Lower lobe of right lung (tissue), 2 donors: ENCODE results near the gene TMEM132D. TPM values are rescaled to one million over a fixed set of nuclear protein-coding genes. Genes with fewer than 3 reads are reported as not detected.
"Not testable (repeated sequence)": the region's sequence is repeated elsewhere in the genome, so short reads cannot be mapped to it uniquely, and the experiment has no call there.

ENCODE experiments used
- ATAC-seq, 2 donors: fragments of 200-7000 bp; cut with Tn5 transposase; one replicate each; pipeline ENCODE4 v1.9.1; 2020 to 2022; ENCODE audit warnings: mild to moderate bottlenecking in 2 of 2, moderate library complexity in 2 of 2
- DNase-seq: peaks from one replicate; pipeline ENCODE4 v3.0.0-alpha.2; 2020
- H3K27ac ChIP-seq: fragments of 200-600 bp; one replicate; pipeline ENCODE4 v1.8.0; 2022
- H3K27me3 ChIP-seq: fragments of 200-600 bp; one replicate; pipeline ENCODE4 v1.8.0; 2022; ENCODE audit warnings: low read depth
- H3K36me3 ChIP-seq: fragments of 200-600 bp; one replicate; pipeline ENCODE4 v1.8.0; 2022; ENCODE audit warnings: mild to moderate bottlenecking
- H3K4me1 ChIP-seq: fragments of 200-600 bp; one replicate; pipeline ENCODE4 v1.8.0; 2022
- H3K4me3 ChIP-seq: fragments of 200-600 bp; one replicate; pipeline ENCODE4 v1.8.0; 2022; ENCODE audit warnings: mild to moderate bottlenecking
- H3K9me3 ChIP-seq: fragments of 200-600 bp; one replicate; pipeline ENCODE4 v1.8.0; 2022
- intact Hi-C: fragments of 100-400 bp; cut with DNase I; formaldehyde crosslinking; loops from one replicate; pipeline ENCODE4 v1.11.0; 2022
- total RNA-seq: library from RNA; stranded (reverse); fragmentation: NEBNext Ultra II Directional; extraction: Animal tissue kit (Norgen Biotek cat#: 25700); gene quantifications from one replicate; pipeline ENCODE4 v1.2.1, GENCODE V29; 2021
- TF ChIP-seq, protein P1 (sequence below): fragments of 200-600 bp; IDR thresholded peaks from one replicate; pipeline ENCODE4 v1.8.0; 2022; ENCODE audit warnings: antibody characterized with exemption, mild to moderate bottlenecking
- donor health status: DM: no; HTN: yes; CAD: no; lungs with severe emphysema.

Gene TMEM132D
- total RNA-seq, 1 donor from 2014 or later = 0.06 TPM

DNA sequence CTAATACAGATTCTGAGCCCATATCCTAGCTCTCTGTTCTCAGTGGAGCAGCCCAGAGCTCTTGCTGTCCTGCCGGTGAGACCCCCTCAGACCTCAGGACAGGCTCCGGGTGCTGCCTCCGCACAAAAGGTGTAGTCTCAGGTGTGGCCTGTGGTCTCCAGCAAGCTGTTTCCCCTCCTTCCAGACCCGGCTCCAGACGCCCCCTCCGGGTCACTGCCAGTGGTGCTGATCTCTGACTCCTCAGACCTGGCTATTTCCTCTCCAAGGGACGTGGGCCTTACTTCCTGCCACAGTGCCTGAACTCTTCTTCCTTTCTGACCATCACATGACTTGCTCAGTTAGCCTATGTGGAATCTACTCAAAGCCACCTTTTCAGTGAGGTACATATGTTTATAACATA lies 713.0 kb downstream of the TMEM132D start:
- no peak overlapping the region for H3K27ac ChIP-seq
- H3K27me3 ChIP-seq = no peaks in the 10 kb centered on the region
- no peaks in the 10 kb centered on the region for H3K36me3 ChIP-seq
- H3K4me3 ChIP-seq = no peak overlapping the region
- H3K9me3 ChIP-seq = peaks cover 13% of the 10 kb centered on the region
- intact Hi-C loops = no loop called here
- no peak for ATAC-seq
- DNase-seq = no peak
- TF ChIP-seq, protein P1, sequence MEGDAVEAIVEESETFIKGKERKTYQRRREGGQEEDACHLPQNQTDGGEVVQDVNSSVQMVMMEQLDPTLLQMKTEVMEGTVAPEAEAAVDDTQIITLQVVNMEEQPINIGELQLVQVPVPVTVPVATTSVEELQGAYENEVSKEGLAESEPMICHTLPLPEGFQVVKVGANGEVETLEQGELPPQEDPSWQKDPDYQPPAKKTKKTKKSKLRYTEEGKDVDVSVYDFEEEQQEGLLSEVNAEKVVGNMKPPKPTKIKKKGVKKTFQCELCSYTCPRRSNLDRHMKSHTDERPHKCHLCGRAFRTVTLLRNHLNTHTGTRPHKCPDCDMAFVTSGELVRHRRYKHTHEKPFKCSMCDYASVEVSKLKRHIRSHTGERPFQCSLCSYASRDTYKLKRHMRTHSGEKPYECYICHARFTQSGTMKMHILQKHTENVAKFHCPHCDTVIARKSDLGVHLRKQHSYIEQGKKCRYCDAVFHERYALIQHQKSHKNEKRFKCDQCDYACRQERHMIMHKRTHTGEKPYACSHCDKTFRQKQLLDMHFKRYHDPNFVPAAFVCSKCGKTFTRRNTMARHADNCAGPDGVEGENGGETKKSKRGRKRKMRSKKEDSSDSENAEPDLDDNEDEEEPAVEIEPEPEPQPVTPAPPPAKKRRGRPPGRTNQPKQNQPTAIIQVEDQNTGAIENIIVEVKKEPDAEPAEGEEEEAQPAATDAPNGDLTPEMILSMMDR = no peak
- no peaks in the 10 kb centered on the region for H3K4me1 ChIP-seq

- DNase-seq, ATAC-seq, intact Hi-C loops: not testable (repeated sequence)
These were observed 713.9 kb downstream of the TMEM132D start for GRCh38 chr12:129189879-129190278.

GRCh38 chr12:129186952-129187351 lies 716.9 kb downstream of the TMEM132D start:
- no peak for DNase-seq
- TF ChIP-seq, protein P1 = no peak
- Histone ChIP-seq H3K27ac (no peak overlapping the region), H3K9me3 (no peaks in the 10 kb centered on the region), H3K36me3 (no peaks in the 10 kb centered on the region), H3K4me3 (no peak overlapping the region), H3K4me1 (no peaks in the 10 kb centered on the region), H3K27me3 (no peaks in the 10 kb centered on the region)
- no peak for ATAC-seq
- intact Hi-C loops = no loop called here

More at GRCh38 chr12:129189879-129190278, 713.9 kb downstream of the TMEM132D start:
- not testable (repeated sequence) for H3K4me1 ChIP-seq, H3K27ac ChIP-seq, H3K27me3 ChIP-seq, H3K36me3 ChIP-seq, H3K4me3 ChIP-seq
- H3K9me3 ChIP-seq = peaks cover 13% of the 10 kb centered on the region

DNA sequence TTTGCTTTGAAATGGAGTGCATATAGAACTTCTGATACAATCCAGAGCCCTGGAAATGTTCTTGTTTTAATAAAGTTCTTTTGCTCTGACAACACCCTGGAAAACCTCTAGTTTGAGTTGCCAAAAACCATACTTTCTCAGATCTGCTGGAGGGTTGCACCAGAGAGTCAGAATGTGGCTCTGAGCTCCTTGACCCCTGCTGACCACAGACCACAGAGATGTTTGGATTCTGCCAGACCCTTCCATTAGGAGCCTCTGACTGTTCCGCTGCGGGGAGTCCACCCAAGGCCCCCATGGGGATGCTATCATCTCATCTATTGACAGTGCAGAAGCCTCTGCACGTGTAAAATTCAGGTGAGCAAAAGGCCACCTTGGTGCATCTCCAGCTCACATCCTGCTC lies 718.0 kb downstream of the TMEM132D start:
- no peaks in the 10 kb centered on the region for H3K4me1 ChIP-seq
- H3K9me3 ChIP-seq = no peaks in the 10 kb centered on the region
- no peaks in the 10 kb centered on the region for H3K27me3 ChIP-seq
- H3K36me3 ChIP-seq = no peaks in the 10 kb centered on the region
- no peak overlapping the region for H3K4me3 ChIP-seq
- ATAC-seq (no peak), DNase-seq (no peak)
- intact Hi-C loops = no loop called here
- TF ChIP-seq, protein P1 = no peak
- H3K27ac ChIP-seq = no peak overlapping the region

GRCh38 chr12:129184127-129184928 lies 719.5 kb downstream of the TMEM132D start:
- no peak overlapping the region for H3K27ac ChIP-seq
- H3K9me3 ChIP-seq = no peaks in the 10 kb centered on the region
- intact Hi-C loops = no loop called here
- TF ChIP-seq, protein P1 = no peak
- no peak for DNase-seq
- no peak overlapping the region for H3K4me3 ChIP-seq
- no peaks in the 10 kb centered on the region for H3K36me3 ChIP-seq
- ATAC-seq = no peak
- no peaks in the 10 kb centered on the region for H3K27me3 ChIP-seq
- no peaks in the 10 kb centered on the region for H3K4me1 ChIP-seq

- Histone ChIP-seq H3K9me3 (no peaks in the 10 kb centered on the region), H3K4me3 (no peak overlapping the region), H3K4me1 (no peaks in the 10 kb centered on the region), H3K27me3 (no peaks in the 10 kb centered on the region), H3K27ac (no peak overlapping the region), H3K36me3 (no peaks in the 10 kb centered on the region)
- no peak for DNase-seq
- no peak for ATAC-seq
- TF ChIP-seq, protein P1 = no peak
- intact Hi-C loops = no loop called here
These were observed 723.8 kb downstream of the TMEM132D start for GRCh38 chr12:129179941-129180553.
